Measurements from ENCODE around the gene MRPL12. TPM values are rescaled to one million over a fixed set of nuclear protein-coding genes. Genes with fewer than 3 reads are reported as not detected.

MRPL12 gene
- 10 to 100 TPM; 26.1 to 63.3 (median 35.8) TPM for total RNA-seq

GRCh38 chr17:81702934-81703746 is at the start of gene MRPL12:
MRPL12 (plus strand) TSS chr17:81703367; CDS start chr17:81703502, 135 bp downstream.
- H3K36me3 ChIP-seq: peaks cover 0 to 69% (median 4%) of the 10 kb centered on the region in 3 donors
- peak within 1 kb of the TSS; percentile 85 to 96 (median 95) for H3K27ac ChIP-seq
- TF ChIP-seq EP300 (IDR thresholded peaks at IDR 0.05) (peak; percentile 97 to 99), CTCF (IDR thresholded peaks at IDR 0.05) (peak; percentile 10 to 74 (median 31)), POLR2A (IDR thresholded peaks at IDR 0.05) (peak; percentile 77 to 81)
- H3K4me3 ChIP-seq: peak within 1 kb of the TSS; percentile 71 to 99 (median 92)
- no peaks in the 10 kb centered on the region for H3K27me3 ChIP-seq
- WGBS, 2 donors: 1 to 3% methylated on average over 21 to 41 of the region's 102 CpGs
- H3K9me3 ChIP-seq: no peaks in the 10 kb centered on the region
- peak; percentile 82 to 90 for DNase-seq (ENCODE audit: low spot score in 2 of 2)
- H3K4me1 ChIP-seq: peaks cover 0 to 36% (median 25%) of the 10 kb centered on the region in 4 donors

GRCh38 chr17:81655378-81656117 is 47.6 kb upstream of the MRPL12 start:
- WGBS, 2 donors: 63 to 74% methylated on average over 7 to 16 of the region's 18 CpGs
- Histone ChIP-seq H3K9me3 (no peaks in the 10 kb centered on the region), H3K4me1 (no peaks in the 10 kb centered on the region), H3K36me3 (no peaks in the 10 kb centered on the region), H3K27ac (no peak overlapping the region), H3K27me3 (peaks cover 0 to 33% of the 10 kb centered on the region in 2 donors), H3K4me3 (no peak overlapping the region)
- TF ChIP-seq CTCF (IDR thresholded peaks at IDR 0.05) (no peak), EP300 (IDR thresholded peaks at IDR 0.05) (no peak), POLR2A (IDR thresholded peaks at IDR 0.05) (no peak)
- no peak for DNase-seq (ENCODE audit: low spot score in 2 of 2)

GRCh38 chr17:81656118-81656743 is 46.9 kb upstream of the MRPL12 start, which contains the start of gene PDE6G:
PDE6G (minus strand) TSS chr17:81656542; CDS start chr17:81653305, 3,237 bp downstream.
- DNase-seq (ENCODE audit: low spot score in 2 of 2): no peak
- no peaks in the 10 kb centered on the region for H3K9me3 ChIP-seq
- H3K4me1 ChIP-seq: no peaks in the 10 kb centered on the region
- no peaks in the 10 kb centered on the region for H3K36me3 ChIP-seq
- no peak within 1 kb of the TSS for H3K27ac ChIP-seq
- no peak for TF ChIP-seq EP300 (IDR thresholded peaks at IDR 0.05)
- TF ChIP-seq CTCF (IDR thresholded peaks at IDR 0.05): no peak
- no peak for TF ChIP-seq POLR2A (IDR thresholded peaks at IDR 0.05)
- peaks cover 0 to 26% of the 10 kb centered on the region in 2 donors for H3K27me3 ChIP-seq
- H3K4me3 ChIP-seq: no peak within 1 kb of the TSS
- 86 to 87% methylated on average over 15 of the region's 15 CpGs for WGBS, 2 donors

- Histone ChIP-seq H3K27me3 (peaks cover 0 to 20% of the 10 kb centered on the region in 2 donors), H3K36me3 (no peaks in the 10 kb centered on the region), H3K4me1 (no peaks in the 10 kb centered on the region), H3K27ac (no peak overlapping the region), H3K9me3 (no peaks in the 10 kb centered on the region), H3K4me3 (no peak overlapping the region)
- 58 to 100% methylated on average over 1 to 4 of the region's 4 CpGs for WGBS, 2 donors
- no peak for DNase-seq (ENCODE audit: low spot score in 2 of 2)
- TF ChIP-seq CTCF (IDR thresholded peaks at IDR 0.05) (no peak), POLR2A (IDR thresholded peaks at IDR 0.05) (no peak), EP300 (IDR thresholded peaks at IDR 0.05) (no peak)
Observed at GRCh38 chr17:81656835-81657234, 46.3 kb upstream of the MRPL12 start.

All from tibial nerve (tissue), 4 donors.